Stimulated activated CD4-positive, alpha-beta T cell treated with anti-CD3 and anti-CD28 coated beads, TNF-alpha, amount 100 ng/mL, for 24 hours (primary cell): ENCODE measurements around the gene PTHLH.
A peak's percentile ranks its signal among the peaks of the same experiment; 100 is the strongest.

ENCODE experiments used
- DNase-seq, 3 experiments: peaks; one replicate each; pipeline ENCODE4 v3.0.0-alpha.2; 2020; ENCODE audit warnings: low read depth in 3 of 3

The PTHLH gene

DNA sequence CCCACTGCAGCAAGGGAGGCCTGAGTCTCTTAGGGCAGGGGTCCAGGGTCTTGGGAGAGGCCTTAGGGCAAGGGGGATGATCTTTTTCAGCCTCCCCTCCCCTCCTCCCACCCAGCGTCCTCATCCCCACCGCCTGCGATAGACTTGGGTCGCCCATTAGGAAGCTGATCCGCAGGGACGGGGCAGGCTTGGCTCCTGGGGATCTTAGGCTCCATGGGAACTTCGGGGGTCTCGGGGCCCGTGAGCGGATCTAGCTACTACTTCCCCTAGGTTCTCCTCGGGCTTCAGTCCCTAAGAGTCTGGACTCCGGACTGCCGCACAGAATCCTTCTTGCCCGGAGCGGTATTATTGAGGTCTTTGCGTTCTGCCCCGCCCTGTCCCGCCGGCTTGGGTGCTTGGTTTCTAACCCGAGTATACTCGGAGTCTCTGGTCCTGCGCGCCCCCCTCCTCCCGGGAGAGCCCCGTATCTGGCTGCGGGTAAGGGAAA is 2.2 kb upstream of the PTHLH start:
- DNase-seq: no peak

DNA sequence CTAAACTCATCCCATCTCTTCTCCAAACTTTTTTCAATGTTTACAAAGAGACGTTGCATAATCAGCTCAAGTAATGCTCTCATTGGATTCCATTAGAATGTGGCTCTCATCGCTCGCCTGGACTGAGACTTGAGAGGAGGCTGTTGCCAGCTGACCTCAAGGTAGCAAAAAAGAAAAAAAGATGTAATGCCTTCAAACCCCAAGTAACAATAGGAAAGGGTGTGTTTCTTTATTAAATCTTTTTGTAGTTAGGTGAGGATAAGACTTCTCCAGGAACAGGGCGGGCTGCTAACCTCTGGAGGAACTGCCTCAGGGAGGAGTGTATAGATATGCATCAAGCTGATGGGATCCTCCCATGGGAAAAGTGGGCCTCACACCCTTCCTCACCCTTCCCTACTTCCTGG is 956 bp upstream of the PTHLH start:
- DNase-seq: no peak

DNA sequence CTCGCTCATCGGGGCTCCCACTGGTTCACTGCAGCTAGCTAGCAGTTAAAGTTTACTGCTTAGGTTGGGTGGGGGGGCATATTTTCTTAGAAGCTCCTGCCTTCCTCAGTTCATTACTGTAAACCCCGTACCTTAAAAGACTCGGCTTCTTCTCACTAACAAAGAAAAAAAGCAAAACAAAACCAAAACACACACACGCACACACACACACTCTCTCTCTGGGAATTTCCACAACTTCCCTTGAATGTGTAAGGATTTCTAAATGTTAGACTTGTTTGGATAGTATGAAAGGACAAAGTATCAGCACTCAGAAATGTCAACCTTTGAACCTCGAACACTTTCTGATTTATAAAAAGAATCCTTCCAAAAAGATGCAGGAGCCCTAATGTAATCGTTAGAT is 927 bp downstream of the PTHLH start:
- no peak for DNase-seq

- DNase-seq: no peak
These were observed 1.4 kb downstream of the PTHLH start for GRCh38 chr12:27971121-27971489.

DNA sequence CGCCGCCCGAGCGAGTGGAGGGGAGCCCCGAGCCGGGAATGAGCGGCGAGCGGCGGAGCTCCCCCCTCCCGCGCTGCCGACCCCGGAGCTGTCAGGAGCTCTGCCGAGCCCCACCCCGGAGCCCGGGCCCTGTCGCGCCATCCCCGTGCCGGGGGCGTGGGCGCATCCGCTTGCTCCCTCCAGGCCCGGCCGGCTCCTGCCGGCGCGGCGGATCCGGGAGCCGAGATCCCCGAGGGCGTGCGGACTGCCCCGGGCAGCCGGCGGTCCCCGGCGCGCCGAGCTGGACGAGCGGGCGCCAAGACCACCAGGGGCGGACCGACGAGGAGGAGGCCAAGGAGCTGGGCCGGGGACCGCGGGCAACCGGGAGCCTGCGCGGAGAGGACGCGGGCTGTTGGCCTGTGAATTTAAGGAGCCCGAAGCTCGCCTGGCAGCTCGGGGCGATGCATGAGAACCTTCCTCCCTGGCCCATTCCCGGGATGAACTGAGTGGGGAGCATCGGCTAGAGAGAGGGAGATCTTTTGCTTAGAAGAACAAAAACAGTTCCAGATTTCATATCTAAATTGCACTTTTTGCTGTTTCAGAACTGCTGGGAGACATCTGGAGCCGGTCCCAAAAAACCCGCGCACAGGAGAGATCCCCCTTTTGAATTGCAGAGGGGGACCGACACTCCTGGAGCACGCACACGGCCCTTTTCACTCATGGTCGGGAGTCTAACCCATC is 2.0 kb downstream of the PTHLH start:
- no peak for DNase-seq

- DNase-seq: peak; percentile 24 to 62 (median 31)
These were observed 2.7 kb downstream of the PTHLH start for GRCh38 chr12:27969624-27970400.

- no peak for DNase-seq
These were observed 3.4 kb downstream of the PTHLH start for GRCh38 chr12:27968972-27969623.

- DNase-seq: no peak
These were observed 4.9 kb downstream of the PTHLH start for GRCh38 chr12:27967551-27968054.

GRCh38 chr12:27966870-27967269 is 5.7 kb downstream of the PTHLH start:
- no peak for DNase-seq

DNA sequence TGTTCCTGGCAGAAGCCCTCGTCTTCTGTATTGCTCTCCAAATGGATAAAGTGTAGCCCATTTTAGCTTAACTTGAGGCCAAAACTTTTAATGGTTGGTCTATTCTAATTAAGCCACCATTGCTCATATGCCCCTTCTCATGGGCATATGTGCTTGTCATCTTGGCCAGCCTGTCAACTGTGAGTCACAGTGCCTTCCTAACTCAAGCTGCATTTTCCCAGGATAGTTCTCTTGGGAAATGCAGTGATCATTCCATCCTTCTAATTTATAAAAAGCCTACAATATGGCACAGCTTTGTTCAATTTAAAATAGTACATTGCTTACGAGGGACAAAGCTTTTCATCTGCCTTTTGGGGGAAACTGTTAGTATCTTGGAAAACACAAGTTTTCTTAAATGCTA is 6.6 kb downstream of the PTHLH start:
- no peak for DNase-seq

GRCh38 chr12:27965411-27965810 is 7.1 kb downstream of the PTHLH start:
- no peak for DNase-seq

- DNase-seq: no peak
These were observed 8.4 kb downstream of the PTHLH start for GRCh38 chr12:27964123-27964522.

- DNase-seq: no peak
These were observed 11.7 kb downstream of the PTHLH start for GRCh38 chr12:27960821-27961220.

DNA sequence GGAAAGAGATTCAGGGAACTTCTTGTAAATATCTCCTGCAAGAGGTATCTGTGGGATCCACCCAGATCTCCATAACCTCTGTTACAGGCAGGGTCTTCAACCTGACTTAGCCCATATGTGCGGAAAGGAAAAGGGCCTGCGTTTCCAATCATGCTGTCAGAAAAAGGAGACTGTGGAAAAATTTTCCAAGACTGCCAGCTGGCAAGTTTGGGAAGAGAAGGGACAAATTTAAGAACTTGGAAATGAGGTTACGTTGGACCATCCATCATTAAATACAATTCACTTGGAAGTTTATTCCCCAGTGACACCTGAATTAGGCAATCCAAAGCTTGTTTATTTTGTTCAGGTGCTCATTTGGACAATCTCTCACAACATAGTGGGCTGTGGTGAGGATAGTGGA is 13.9 kb downstream of the PTHLH start:
- DNase-seq: no peak

DNA sequence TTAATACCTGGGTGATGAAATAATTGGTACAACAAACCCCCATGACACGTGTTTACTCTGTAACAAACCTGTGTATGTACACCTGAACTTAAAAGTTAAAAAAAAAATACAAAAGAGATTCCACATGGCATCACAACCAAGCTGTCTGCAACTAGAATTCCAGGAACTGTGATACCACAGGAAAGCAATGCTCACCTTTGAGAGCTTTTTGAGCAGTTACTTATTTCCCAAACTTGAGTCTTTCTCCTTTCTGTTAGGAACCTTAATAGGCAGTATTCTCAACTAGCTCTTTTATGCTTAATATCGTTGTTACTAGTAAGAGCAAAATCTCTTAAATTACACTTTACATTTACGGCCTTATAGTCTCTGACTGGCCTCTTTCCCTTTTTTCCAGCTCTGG is 15.2 kb downstream of the PTHLH start:
- DNase-seq: no peak

DNA sequence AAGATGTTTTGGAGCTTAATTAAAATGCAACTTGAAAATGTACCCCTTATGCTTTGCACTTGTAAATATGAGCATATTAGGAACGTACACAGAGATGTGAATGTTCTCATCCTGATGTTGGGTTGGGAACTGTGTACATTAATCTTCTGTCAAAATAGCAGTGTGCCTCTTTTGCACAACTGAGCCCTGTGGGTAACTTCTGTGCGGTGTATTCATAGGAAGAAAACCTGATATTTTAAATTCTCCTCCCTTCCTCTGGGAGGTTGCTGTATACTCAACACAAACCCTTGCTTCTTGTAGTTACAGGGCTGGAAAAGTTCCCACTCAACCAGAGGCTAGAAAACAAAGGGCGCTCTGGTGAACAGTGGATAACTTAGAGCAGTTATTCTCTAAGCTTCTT is 18.7 kb downstream of the PTHLH start:
- DNase-seq: no peak

- no peak for DNase-seq
These were observed 19.2 kb downstream of the PTHLH start for GRCh38 chr12:27953348-27953747.

GRCh38 chr12:27952510-27952909 is 20.0 kb downstream of the PTHLH start:
- DNase-seq: no peak

- DNase-seq: no peak
These were observed 20.6 kb downstream of the PTHLH start for GRCh38 chr12:27951898-27952297.

GRCh38 chr12:27946421-27946820 is 26.1 kb downstream of the PTHLH start:
- DNase-seq: no peak

DNA sequence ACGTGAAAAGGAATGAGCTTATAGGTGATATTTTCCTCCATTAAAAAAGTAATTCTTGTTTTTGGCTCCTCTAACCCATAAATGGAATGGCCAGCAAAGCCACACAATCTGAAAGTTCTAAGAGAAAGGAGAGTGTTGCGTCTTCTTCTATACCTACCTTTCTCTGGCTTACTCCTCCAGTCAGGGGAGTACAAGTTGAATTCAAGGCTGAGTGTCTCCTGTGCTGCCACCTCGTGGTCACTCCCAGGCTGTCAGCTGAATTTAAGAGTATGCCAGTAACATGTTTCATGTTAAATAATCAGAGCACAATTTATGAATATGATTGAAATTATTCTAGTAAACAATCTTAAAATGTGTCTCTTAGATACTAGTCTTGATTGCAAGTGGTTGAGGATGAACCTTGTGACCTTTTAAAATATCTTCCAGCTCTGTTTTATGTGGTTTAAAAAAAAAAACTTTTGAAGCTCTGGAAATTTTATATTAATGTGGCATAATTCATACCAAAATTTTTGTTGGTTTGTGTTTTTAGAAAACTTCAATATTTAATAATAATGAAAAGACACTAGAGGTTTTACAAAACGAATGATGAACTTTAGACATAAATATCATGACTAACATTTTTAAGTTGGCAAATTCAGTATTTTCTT is 31.7 kb downstream of the PTHLH start:
- peak; percentile 56 to 76 (median 64) for DNase-seq

DNA sequence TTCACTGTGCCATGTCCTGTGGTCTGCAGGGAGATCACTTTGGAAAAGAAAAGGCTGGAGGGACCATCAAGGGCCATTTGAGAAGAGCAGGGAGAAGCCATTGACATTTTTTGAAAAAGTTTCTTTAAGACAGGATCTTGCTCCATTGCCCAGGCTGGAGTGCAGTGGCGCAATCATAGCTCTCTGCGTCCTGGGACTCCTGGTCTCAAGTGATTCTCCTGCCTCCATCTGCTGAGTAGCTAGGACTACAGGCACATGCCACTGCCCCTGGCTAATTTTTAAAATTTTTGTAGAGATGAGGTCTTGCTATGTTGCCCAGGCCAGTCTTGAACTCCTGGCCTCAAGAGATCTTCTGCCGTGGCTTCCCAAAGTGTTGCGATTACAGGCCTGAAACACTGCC is 32.3 kb downstream of the PTHLH start:
- DNase-seq: no peak
